T-helper 1 cell treated with Interleukin-12 subunit alpha and Interleukin-12 subunit beta and Interleukin-4 antibody, amounts not matched to agents 30 ng/mL and 1 ng/mL, for 36 hours (primary cell): ENCODE results near the gene DPH1. TPM values are rescaled to one million over a fixed set of nuclear protein-coding genes. Genes with fewer than 3 reads are reported as not detected.

Experiments
- intact Hi-C: fragments of 100-400 bp; cut with micrococcal nuclease; formaldehyde crosslinking; loops from one replicate; pipeline ENCODE4 v1.15.1; 2024
- total RNA-seq: library from RNA; stranded (reverse); gene quantifications from 2 replicates; pipeline ENCODE4 v1.2.3, GENCODE V29; 2022

The DPH1 gene
- total RNA-seq, 1 donor from 2014 or later = 48.8 TPM

DNA sequence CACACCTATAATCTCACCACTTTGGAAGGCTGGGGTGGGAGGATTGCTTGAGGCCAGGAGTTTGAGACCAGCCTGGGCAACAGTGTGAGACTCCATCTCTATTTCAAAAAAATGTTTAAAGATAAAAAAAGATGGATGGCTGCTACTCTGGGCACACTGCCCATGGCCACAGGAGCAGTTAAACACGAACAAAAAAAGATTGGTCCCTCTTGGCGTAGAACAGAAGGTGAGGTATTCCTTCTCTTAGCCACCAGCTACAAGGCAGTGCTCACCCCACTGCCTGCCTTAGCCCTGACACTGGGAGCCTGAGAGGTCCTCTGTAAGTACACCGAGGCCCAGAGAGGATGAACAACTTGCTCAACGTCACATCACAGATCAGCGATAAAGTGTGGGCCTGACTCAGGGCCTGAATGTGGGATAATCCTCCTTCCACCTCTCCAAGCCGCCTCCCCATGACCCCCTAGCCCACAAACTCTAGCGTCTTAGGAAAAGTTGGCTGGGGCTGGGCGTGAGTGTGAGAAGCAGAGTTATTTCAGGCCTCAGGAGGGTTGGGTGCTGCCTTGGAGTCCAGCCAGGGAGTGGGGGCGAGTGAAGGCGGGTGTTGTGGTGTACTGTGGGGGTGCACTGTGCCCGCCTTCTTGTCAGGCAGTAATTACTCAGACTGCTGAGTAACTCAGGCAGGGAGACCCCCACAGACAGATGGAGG lies 2.3 kb upstream of the DPH1 start:
- intact Hi-C loops = no loop called here

DNA sequence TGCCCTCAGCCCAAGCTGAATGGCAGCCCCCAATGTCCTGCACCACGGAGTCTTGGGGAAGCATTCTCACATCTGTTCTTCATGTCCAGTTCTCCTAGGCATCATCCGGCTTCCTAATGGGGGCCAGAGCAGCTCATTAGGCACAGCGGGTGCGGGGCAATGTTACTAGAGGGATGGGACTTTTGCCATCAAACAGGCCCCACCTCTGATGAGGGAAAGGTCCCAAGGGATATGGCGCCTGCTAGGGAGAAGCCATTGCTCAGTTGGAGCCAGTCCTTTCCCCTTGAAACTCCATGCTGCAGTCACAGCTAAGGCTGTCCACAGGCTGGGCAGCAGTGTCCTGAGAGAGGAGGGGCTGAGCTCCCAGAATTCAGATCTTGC lies 1.7 kb upstream of the DPH1 start:
- intact Hi-C loops = no loop called here

DNA sequence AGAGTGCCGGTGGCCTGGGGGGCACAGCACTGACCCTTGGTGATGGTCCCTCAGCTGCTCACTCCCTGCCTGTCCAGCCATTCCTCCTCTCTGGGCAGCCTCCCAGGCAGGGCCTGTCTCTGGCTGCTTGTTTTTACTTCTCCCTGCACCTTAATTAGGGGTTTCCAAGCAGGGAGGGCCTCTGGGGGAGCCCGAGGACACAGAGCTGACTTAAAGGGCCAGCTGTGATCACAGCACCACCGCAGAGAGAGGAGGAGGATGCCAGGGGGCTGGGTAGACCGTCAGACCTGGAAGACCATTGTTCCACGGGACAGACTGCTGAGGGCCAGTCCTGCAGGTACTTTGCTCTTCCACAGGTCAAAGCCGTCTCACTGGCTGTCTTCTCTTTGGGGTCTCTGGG lies 1.2 kb upstream of the DPH1 start:
- intact Hi-C loops = no loop called here

DNA sequence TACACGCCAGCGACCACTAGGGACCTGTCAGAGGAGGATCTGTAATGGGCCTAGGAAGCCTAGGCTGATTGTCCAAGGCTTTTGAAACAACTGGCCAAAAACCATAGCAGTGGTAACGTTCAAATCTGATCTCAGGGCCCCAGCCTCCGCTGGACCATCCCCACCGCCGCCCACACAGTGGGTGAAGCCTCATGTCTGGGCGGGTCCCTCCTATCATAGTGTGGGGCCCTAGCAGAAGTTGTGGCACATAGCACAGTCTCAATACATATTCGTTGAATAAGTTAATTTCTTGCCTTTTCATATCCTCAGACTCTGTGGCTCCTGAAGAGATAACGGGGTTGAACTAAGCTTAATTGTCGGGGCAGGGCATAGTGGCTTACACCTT lies 818 bp downstream of the DPH1 start:
- intact Hi-C loops = loop anchor here (1.0 to 2.0 kb wide), 9 partner anchors 11 to 381 kb away; partner anchors contain the start of genes MNT, PRPF8, RILP and SMG6

DNA sequence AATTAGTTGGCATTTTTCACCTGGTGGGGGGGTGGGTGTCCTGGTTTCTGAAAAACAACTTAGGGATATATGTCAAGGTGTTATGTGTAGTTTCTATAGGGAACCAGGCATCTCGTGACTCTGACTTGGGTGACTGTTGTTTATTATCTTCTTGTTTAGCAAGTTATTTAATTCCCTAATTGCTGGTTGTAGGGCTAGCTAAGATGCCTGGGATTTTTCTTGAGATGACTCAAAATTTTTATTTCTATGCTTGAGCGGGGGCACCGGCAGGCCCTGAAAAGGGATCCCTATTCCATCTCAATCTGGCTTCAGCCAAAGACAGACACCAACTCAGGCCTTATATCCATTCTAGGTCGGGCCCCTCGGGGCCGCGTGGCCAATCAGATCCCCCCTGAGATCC lies 3.2 kb downstream of the DPH1 start:
- intact Hi-C loops = no loop called here

DNA sequence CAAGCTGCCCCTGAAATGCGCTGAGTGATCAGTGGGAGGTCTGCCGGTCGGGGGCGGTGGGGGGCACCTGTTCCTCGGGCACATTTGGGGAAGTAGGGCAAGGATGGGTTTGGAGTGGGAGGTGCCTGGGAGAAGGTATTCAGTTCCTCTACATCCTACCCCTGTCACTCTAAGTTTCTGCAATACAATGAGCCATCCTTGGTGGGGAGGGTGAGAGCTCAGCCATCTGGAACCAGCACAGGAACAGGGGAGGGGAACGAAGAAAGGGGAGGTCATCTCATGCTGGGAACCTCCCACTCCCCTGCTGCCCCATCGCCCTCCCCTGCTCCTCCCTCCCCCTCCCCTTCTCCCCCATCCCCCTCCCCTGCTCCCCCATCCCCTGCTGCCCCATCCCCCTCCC lies 4.2 kb downstream of the DPH1 start:
- intact Hi-C loops = no loop called here

DNA sequence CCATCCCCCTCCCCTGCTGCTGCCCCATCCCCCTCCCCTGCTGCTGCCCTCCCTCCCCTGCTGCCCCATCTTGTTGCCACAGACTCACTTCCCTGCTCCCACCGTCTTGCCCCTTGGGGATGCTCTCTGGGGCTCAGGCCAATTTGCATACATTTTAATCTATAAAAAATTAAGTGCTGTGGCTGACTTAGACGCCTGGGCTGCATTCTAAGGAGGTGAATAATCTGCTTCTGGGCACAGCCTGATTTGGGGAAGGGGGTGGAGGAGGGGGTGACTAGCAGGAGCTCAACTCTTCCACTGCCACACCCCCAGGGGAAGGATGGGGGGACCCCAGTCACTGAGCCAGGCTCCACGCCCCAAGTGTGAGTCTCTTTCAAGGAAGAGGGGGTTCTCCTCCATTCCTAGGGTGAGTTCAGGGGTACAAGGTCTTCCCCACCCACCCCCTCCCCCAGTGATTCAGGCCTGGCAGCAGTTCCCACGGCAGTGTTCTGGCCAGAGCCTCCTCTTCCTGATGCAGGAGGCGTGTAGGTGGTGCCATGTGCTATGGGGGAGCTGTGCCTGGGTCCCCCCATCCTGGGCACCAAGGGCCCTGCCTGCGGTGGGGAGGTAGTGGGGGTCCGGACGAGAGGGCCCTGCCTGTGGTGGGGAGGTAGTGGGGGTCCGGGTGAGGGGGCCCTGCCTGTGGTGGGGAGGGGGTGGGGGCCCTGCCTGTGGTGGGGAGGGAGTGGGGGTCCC lies 5.0 kb downstream of the DPH1 start:
- intact Hi-C loops = no loop called here

DNA sequence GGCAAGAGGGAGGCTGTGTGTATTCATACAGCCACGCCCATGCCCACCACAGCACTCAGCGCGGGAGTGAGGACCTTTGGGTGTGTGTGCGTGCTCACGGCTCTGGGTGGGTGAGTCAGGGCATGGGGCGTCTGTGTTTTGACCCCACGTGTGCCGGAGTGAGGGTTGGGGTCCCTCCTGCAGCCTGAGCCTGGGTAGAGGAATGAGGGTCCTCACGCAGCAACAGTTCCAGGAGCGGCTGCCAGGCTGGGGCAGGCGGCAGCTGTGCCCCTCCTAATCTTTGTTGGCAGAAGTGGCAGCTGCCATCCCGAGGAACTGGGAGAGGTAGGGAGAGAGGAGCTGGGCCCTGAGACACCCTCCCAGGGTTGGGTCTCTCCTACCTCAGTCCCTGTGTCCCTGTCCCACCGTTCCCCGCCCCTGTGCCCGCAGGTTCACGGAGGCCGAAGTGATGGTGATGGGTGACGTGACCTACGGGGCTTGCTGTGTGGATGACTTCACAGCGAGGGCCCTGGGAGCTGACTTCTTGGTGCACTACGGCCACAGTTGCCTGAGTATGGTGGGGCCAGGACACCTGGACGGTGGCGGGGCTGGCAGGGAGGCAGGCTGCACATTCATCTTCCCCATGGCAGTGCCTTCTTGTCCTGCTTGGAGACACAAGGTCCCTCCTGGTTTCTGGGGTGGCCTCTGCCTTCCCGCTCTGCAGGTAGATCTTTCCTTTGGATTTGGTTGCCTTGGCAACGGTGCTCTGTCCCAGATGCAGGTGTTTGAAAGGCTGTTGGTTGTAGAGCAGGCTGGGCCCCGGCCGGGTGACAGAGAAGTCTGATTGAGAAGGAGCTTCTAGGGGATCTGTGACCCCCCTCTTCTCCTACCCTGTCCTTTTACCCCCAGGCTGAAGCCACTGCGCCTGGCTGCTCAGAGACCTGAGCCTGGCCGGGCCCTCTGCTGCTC lies 5.9 kb downstream of the DPH1 start:
- intact Hi-C loops = no loop called here

DNA sequence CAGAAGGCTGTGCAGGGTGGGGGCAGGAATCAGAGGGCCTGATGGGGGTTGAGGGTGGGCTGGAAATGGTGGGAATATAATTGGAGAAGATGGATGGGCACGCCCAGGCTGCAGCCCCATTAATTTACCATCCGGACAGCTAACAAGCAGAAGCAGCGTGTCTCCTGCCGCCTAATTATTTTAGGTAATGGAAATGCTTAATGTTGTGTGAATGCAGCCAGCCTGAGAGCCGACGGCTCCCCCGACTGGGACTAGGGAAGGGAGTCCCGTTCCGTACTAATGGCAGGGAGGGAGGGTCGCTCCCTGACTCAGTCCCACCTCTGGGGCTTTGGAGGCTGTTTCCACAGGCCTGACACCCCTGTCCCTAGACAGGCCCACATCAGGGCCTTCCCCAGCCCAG lies 7.2 kb downstream of the DPH1 start:
- intact Hi-C loops = no loop called here

DNA sequence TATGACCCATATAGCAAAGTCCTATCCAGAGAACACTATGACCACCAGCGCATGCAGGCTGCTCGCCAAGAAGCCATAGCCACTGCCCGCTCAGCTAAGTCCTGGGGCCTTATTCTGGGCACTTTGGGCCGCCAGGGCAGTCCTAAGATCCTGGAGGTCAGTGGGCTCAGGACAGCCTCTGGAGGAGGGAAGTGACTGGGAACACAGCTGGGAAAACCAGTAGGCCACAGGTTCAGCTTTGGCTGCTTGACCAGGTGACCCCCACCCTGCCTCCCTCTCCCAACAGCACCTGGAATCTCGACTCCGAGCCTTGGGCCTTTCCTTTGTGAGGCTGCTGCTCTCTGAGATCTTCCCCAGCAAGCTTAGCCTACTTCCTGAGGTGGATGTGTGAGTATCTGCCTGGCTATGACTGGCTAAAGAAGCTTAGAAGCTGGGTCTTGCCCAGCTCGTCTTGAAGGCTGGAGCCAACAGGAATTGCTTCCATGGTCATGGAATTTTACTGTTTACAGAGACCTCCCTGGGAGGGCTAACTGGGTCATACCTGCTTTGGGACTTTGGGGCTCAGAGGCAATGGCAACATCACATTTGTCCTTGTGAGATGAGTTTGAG lies 10.4 kb downstream of the DPH1 start:
- intact Hi-C loops = loop anchor here (5.0 kb wide), 2 partner anchors 168 to 373 kb away; no protein-coding TSS in a partner anchor

DNA sequence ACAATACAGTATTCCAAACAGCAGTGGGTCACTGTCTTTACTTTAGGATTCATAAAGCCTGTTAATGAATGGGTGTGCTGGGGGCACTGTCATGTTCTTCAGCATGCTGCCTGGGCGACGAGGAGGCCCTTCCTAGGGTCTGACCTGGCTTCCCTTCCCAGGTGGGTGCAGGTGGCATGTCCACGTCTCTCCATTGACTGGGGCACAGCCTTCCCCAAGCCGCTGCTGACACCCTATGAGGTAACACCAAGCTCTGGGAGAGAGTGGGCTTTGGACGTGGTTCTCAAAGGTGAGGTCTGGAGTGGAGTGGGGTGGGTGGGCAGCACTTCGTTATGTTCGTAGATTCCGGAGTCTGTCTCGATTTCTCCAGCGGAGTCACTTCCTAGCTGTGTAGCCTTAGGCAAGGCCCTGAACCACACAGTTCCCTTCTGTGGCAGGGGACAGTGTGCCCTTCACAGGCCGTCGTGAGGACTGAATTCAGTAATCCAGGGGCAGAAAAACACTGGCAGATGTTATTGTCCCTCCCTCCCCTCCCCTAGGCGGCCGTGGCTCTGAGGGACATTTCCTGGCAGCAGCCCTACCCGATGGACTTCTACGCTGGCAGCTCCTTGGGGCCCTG lies 11.1 kb downstream of the DPH1 start:
- intact Hi-C loops = loop anchor here (1.0 to 5.0 kb wide), 6 partner anchors 8 to 374 kb away; partner anchors contain the start of genes DPH1 and RTN4RL1

DNA sequence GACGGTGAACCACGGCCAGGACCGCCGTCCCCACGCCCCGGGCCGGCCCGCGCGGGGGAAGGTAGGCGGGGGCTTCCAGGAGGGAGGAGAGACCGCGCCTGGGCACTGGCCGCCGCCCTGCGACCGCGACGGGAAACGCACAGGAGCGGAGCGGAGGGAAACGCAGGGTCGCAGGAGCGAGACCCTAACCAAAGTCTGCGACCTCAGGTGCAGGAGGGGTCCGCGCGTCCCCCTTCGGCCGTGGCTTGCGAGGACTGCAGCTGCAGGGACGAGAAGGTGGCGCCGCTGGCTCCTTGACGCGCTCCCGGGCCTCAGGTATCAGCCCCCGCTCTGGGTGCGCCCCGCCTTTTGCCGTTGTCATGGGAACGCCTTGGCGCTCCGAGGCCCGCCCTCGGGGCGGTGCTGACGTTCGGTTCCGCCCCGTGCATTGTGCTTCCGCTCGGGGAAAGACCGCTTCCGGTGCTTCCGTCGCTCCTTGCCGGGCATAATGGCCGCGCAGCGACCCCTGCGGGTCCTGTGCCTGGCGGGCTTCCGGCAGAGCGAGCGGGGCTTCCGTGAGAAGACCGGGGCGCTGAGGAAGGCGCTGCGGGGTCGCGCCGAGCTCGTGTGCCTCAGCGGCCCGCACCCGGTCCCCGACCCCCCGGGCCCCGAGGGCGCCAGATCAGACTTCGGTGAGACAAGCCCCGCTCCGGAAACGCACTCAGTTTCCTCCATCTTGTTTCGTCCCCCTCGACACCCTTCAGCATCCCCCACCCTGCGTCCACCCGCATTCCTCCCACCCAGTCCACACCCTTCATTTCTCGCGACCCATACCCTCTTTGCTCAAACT lies 11.8 kb downstream of the DPH1 start, which contains the start of gene OVCA2:
Gene OVCA2 (plus strand): TSS at position 462 of the 829 bp plus-strand sequence. CDS start 26 bp downstream, at position 488.
- intact Hi-C loops = loop anchor here (1.0 to 5.0 kb wide), 7 partner anchors 8 to 374 kb away; partner anchors contain the start of genes DPH1, MNT and RTN4RL1

DNA sequence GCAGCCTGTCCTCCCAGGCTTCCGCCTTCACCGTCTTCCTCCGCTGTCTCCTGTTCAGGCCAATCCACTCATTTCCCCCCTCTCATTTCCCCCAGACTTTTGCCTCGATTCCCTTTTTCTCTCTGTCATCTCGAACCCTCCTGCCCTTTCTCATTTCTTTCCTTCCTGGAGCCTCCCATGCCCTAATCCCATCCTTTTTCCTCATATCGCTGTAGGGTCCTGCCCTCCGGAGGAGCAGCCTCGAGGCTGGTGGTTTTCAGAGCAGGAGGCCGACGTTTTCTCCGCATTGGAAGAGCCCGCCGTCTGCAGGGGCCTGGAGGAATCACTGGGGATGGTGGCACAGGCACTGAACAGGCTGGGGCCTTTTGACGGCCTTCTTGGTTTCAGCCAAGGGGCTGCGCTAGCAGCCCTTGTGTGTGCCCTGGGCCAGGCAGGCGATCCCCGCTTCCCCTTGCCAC lies 12.5 kb downstream of the DPH1 start:
- intact Hi-C loops = loop anchor here (2.0 to 5.0 kb wide), 3 partner anchors 170 to 375 kb away; partner anchors contain the start of gene MNT

DNA sequence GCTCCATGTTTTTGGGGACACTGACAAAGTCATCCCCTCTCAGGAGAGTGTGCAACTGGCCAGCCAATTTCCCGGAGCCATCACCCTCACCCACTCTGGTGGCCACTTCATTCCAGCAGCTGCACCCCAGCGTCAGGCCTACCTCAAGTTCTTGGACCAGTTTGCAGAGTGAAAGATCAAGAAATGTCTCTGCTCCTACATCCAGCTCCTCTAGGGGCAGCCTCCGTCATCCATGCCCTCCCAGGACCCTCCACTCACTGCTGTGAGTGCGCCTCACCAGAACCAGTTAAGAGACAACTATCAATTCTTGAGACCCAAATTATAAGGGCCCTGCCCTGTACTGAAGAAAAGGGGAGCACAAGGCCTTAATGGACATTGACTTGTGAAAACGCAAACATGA lies 13.0 kb downstream of the DPH1 start:
- intact Hi-C loops = loop anchor here (2.0 to 5.0 kb wide), 3 partner anchors 171 to 376 kb away; partner anchors contain the start of gene MNT

DNA sequence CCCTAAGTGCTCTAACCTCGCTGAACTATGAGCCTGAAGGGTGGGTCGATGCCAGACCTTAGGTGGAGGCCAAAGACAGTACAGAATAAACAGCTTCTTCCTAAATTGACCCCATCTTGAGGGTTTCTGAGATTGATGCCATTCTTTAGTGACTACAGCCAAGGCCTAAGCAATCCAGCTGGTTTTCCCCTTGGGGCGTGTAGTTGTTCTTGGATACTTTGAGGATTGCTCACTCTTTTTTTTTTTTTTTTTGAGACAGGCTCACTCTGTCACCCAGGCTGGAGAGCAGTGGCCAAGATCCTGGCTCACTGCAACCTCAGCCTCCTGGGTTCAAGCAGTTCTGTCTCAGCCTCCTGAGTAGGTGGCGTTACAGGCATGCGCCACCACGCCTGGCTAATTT lies 13.8 kb downstream of the DPH1 start:
- intact Hi-C loops = loop anchor here (2.0 to 5.0 kb wide), 3 partner anchors 171 to 376 kb away; partner anchors contain the start of gene MNT

DNA sequence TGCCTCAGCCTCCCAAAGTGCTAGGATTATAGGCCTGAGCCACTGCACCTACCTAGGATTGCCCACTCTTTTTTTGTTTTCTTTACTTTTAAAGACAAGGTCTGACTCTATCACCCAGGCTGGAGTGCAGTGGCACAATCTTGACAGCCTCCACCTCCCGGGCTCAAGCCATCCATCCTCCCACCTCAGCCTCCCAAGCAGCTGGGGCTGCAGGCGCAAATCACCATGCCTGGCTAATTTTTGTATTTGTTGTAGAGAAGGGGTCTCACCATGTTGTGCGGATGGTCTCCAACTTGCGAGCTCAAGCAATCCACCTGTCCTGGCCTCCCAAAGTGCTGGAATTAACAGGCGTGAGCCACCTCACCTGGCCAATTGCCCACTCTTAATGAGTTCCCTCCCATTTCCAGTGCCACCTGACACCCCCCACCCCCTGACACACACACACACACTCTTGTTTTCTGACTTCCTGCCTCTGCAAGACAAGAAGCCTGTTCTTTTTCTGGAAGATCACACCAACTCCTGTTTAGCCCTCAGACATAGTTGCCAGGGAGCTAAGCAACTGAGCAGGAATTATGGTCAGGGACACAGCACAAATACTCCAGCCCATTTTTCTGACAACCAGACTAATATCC lies 14.4 kb downstream of the DPH1 start:
- intact Hi-C loops = loop anchor here (5.0 kb wide), 2 partner anchors 172 to 377 kb away; no protein-coding TSS in a partner anchor

DNA sequence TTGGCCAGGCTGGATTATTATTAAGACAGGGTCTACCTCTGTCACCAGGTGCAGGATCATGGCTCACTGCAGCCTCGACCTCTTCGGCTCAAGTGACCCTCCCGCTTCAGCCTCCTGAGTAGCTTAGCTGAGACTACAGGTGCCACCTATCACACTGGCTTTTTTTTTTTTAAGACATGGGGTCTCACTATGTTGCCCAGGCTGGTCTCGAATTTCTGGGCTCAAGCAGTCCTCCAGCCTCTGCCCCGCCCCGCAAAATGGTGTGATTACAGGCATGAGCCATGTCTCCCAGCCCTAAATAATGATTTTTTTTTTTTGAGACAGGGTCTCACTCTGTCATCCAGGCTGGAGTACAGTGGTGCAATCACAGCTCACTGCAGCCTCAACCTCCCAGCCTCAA lies 17.6 kb downstream of the DPH1 start:
- intact Hi-C loops = no loop called here

DNA sequence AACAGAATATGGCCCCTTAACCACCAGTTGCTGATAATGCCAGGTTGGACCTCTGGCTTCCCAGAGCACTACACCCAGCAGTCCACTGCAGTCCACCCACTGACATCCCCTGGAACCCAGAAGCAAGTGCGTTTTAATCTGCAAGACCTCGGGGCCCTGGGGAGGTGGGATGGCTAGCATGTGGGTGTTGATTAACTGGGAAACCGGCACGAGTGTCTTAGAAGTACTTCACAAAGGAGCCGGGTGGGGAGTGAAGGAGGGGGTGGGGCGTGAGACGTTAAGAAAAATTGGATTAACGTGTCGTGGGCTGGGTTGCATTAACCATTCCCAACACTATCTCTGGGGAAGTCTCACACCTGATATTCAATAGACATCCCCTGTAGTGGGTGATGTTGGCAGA lies 18.9 kb downstream of the DPH1 start:
- intact Hi-C loops = loop anchor here (1.0 kb wide), 2 partner anchors 8 to 19 kb away; partner anchors contain the start of gene DPH1
